Suprapubic skin (tissue), 4 donors: Measurements from ENCODE around the gene CADPS2.

Experiments used
- CTCF ChIP-seq, 2 donors: fragments of 200-600 bp in 1 of 2; fragments of 450-650 bp in 1 of 2; sonication (generic) in 1 of 2; IDR thresholded peaks; one replicate each; pipeline ENCODE4 v1.5.1; 2016 to 2019; ENCODE audit warnings: antibody characterized with exemption in 2 of 2, mild to moderate bottlenecking in 1 of 2, moderate library complexity in 1 of 2
- POLR2A ChIP-seq, 2 donors: fragments of 450-650 bp; IDR thresholded peaks; one replicate each; pipeline ENCODE4 v1.6.1; 2017; ENCODE audit warnings: antibody characterized with exemption in 2 of 2, mild to moderate bottlenecking in 2 of 2, moderate library complexity in 2 of 2
- POLR2AphosphoS5 ChIP-seq, 3 donors: sonication (generic); formaldehyde crosslinking; IDR thresholded peaks; one replicate each; pipeline ENCODE4 v1.6.1; 2017; ENCODE audit warnings: antibody characterized with exemption in 3 of 3

- TF ChIP-seq POLR2A (IDR thresholded peaks at IDR 0.05), result no peak
- TF ChIP-seq CTCF (IDR thresholded peaks at IDR 0.05), result no peak
- TF ChIP-seq POLR2AphosphoS5 (IDR thresholded peaks at IDR 0.05), result no peak
These were observed 197.8 kb downstream of the CADPS2 start for GRCh38 chr7:122688400-122688998.
